Lower leg skin (tissue), 4 donors: ENCODE measurements around the gene FNIP1. TPM values are rescaled to one million over a fixed set of nuclear protein-coding genes. Genes with fewer than 3 reads are reported as not detected.
"Not testable (repeated sequence)": the region's sequence is repeated elsewhere in the genome, so short reads cannot be mapped to it uniquely, and the experiment has no call there.

Experiments used
- DNase-seq, 2 donors: peaks; one replicate each; pipeline ENCODE4 v3.0.0-alpha.2; 2019; ENCODE audit warnings: low spot score in 2 of 2
- H3K4me3 ChIP-seq: fragments of 200-600 bp; sonication (generic); 2 replicates; pipeline ENCODE4 v1.5.1; 2017; ENCODE audit warnings: mild to moderate bottlenecking, low read depth; ENCODE audit not compliant: poor library complexity, severe bottlenecking
- CTCF ChIP-seq, 3 donors: fragments of 450-650 bp; IDR thresholded peaks; one replicate each; pipeline ENCODE4 v1.5.1; 2016; ENCODE audit warnings: antibody characterized with exemption in 3 of 3, mild to moderate bottlenecking in 3 of 3, moderate library complexity in 2 of 3
- POLR2A ChIP-seq, 2 donors: fragments of 450-650 bp; IDR thresholded peaks; one replicate each; pipeline ENCODE4 v1.6.1; 2016 to 2017; ENCODE audit warnings: antibody characterized with exemption in 2 of 2, mild to moderate bottlenecking in 1 of 2, moderate library complexity in 1 of 2
- WGBS, 2 donors: methylation state at CpG; one replicate each; pipeline ENCODE4 v1.1.5; 2018; 5-methylcytosine and 5-hydroxymethylcytosine counted together
- intact Hi-C: fragments of 100-400 bp; cut with DNase I; formaldehyde crosslinking; loops from one replicate; pipeline ENCODE4 v1.15.0; 2023; ENCODE audit warnings: low total_unique reads
- total RNA-seq, 4 donors: library from RNA; depleted of rRNA; stranded (reverse); fragments of >200 nt; gene quantifications; one replicate each; pipeline ENCODE4 v1.1.0, GENCODE V29; 2016

The FNIP1 gene
- total RNA-seq, 4 donors from 2014 or later: 31.3 to 48.1 (median 36.2) TPM

DNA sequence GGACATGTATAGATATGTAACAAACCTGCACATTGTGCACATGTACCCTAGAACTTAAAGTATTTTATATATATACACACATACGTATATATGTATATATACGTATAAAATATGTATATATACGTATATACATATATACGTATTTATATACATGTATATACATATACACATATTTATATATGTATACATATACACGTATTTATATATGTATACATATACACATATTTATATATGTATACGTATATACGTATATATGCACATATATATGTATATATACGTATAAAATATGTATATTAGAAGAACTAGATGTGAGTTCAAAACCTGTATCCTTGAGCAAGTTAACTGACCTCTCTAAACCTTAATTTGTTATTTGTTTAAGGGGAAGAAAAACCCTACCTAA is 61.4 kb downstream of the FNIP1 start:
- no peak for DNase-seq
- no peak overlapping the region for H3K4me3 ChIP-seq
- 92 to 94% methylated on average over 8 of the region's 8 CpGs for WGBS, 2 donors
- TF ChIP-seq CTCF (IDR thresholded peaks at IDR 0.05): no peak
- no peak for TF ChIP-seq POLR2A (IDR thresholded peaks at IDR 0.05)
- intact Hi-C loops: no loop called here

DNA sequence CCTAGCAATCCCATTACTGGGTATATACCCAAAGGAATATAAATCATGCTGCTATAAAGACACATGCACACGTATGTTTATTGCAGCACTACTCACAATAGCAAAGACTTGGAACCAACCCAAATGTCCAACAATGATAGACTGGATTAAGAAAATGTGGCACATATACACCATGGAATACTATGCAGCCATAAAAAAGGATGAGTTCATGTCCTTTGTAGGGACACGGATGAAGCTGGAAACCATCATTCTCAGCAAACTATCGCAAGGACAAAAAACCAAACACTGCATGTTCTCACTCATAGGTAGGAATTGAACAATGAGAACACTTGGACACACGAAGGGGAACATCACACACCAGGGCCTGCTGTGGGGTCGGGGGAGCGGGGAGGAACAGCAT is 61.9 kb downstream of the FNIP1 start:
- WGBS, 2 donors: 97 to 99% methylated on average over 5 to 6 of the region's 6 CpGs
- DNase-seq, H3K4me3 ChIP-seq, intact Hi-C loops: not testable (repeated sequence)

GRCh38 chr5:131729292-131729691 is 67.5 kb downstream of the FNIP1 start:
- DNase-seq, intact Hi-C loops, H3K4me3 ChIP-seq: not testable (repeated sequence)
- WGBS, 2 donors: 99% methylated on average over 4 of the region's 4 CpGs

DNA sequence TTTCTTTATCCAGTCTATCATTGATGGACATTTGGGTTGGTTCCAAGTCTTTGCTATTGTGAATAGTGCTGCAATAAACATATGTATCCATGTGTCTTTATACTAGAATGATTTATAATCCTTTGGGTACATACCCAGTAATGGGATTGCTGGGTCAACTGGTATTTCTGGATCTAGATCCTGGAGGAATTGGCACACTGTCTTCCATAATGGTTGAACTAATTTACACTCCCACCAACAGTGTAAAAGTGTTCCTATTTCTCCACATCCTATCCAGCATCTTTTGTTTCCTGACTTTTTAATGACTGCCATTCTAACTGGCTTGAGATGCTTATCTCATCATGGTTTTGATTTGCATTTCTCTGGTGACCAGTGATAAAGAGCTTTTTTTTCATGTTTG is 72.7 kb downstream of the FNIP1 start:
- H3K4me3 ChIP-seq, DNase-seq, intact Hi-C loops: not testable (repeated sequence)

- TF ChIP-seq CTCF (IDR thresholded peaks at IDR 0.05) (no peak), POLR2A (IDR thresholded peaks at IDR 0.05) (no peak)
- intact Hi-C loops: no loop called here
- DNase-seq: no peak
- WGBS, 2 donors: 70 to 74% methylated on average over 1 of the region's 1 CpG
- H3K4me3 ChIP-seq: no peak overlapping the region
Measured at GRCh38 chr5:131720714-131721113, 76.1 kb downstream of the FNIP1 start.

- TF ChIP-seq CTCF (IDR thresholded peaks at IDR 0.05): no peak
- no peak for TF ChIP-seq POLR2A (IDR thresholded peaks at IDR 0.05)
- H3K4me3 ChIP-seq: no peak overlapping the region
- 73 to 88% methylated on average over 1 of the region's 1 CpG for WGBS, 2 donors
- DNase-seq: no peak
- intact Hi-C loops: no loop called here
Measured at GRCh38 chr5:131719564-131719963, 77.3 kb downstream of the FNIP1 start.

- no peak for DNase-seq
- TF ChIP-seq POLR2A (IDR thresholded peaks at IDR 0.05): no peak
- TF ChIP-seq CTCF (IDR thresholded peaks at IDR 0.05): no peak
- intact Hi-C loops: no loop called here
- WGBS, 2 donors: 91 to 93% methylated on average over 5 of the region's 5 CpGs
- no peak overlapping the region for H3K4me3 ChIP-seq
Measured at GRCh38 chr5:131718487-131719014, 78.3 kb downstream of the FNIP1 start.

DNA sequence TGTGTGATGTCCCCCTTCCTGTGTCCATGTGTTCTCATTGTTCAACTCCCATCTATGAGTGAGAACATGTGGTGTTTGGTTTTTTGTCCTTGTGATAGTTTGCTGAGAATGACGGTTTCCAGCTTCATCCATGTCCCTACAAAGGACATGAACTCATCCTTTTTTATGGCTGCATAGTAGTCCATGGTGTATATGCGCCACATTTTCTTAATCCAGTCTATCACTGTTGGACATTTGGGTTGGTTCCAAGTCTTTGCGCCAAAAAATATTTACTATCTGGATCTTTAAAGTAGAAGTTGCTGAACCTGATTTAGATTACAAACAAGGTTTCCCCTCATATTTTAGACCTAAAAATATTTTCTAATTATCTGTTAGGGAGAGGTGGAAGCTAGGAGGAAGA is 79.7 kb downstream of the FNIP1 start:
- intact Hi-C loops, H3K4me3 ChIP-seq: not testable (repeated sequence)
- WGBS, 2 donors: 96 to 98% methylated on average over 3 of the region's 3 CpGs

More for the DNA sequence above, 79.7 kb downstream of the FNIP1 start:
- DNase-seq: not testable (repeated sequence)
